SK-N-SH treated with all-trans-retinoic acid at 6 μM for 48 hours (cell line): ENCODE measurements around the gene FHIT.

Experiments
- ARNTL ChIP-seq: fragments of 450-650 bp; formaldehyde crosslinking; IDR thresholded peaks from 2 replicates; pipeline ENCODE4 v1.5.0; 2020; ENCODE audit warnings: low read depth, mild to moderate bottlenecking, moderate library complexity, borderline replicate concordance
- BACH2 ChIP-seq: fragments of 250-450 bp; sonication (Bioruptor Pico); IDR thresholded peaks from 2 replicates; pipeline ENCODE4 v1.9.0; 2021; ENCODE audit warnings: mild to moderate bottlenecking, borderline replicate concordance
- ISL1 ChIP-seq: fragments of 250-450 bp; sonication (Bioruptor Pico); IDR thresholded peaks from 2 replicates; pipeline ENCODE4 v2.1.2; 2022; ENCODE audit warnings: mild to moderate bottlenecking, moderate library complexity
- PATZ1 ChIP-seq: fragments of 250-450 bp; sonication (Bioruptor Pico); IDR thresholded peaks from 2 replicates; pipeline ENCODE4 v1.8.0; 2020; ENCODE audit warnings: mild to moderate bottlenecking, moderate library complexity, borderline replicate concordance
- PPARA ChIP-seq: fragments of 250-450 bp; sonication (Bioruptor Pico); IDR thresholded peaks from 2 replicates; pipeline ENCODE4 v1.5.0; 2020; ENCODE audit warnings: mild to moderate bottlenecking, borderline replicate concordance
- SNAI2 ChIP-seq: fragments of 250-450 bp; sonication (Bioruptor Pico); IDR thresholded peaks from 2 replicates; pipeline ENCODE4 v1.5.0; 2020; ENCODE audit warnings: mild to moderate bottlenecking, moderate library complexity
- TOX ChIP-seq: fragments of 250-450 bp; sonication (Bioruptor Pico); IDR thresholded peaks from 2 replicates; pipeline ENCODE4 v1.8.0; 2021; ENCODE audit warnings: mild to moderate bottlenecking, moderate library complexity, borderline replicate concordance
- ZFP30 ChIP-seq: fragments of 450-650 bp; formaldehyde crosslinking; IDR thresholded peaks from 2 replicates; pipeline ENCODE4 v1.5.0; 2022; ENCODE audit warnings: mild to moderate bottlenecking, moderate library complexity
- ZNF8 ChIP-seq: fragments of 450-650 bp; formaldehyde crosslinking; IDR thresholded peaks from 2 replicates; pipeline ENCODE4 v1.5.0; 2020; ENCODE audit warnings: mild to moderate bottlenecking, moderate library complexity
- TF ChIP-seq, protein P1 (sequence below): fragments of 250-450 bp; sonication (Bioruptor Pico); IDR thresholded peaks from 2 replicates; pipeline ENCODE4 v1.5.1; 2020; ENCODE audit warnings: low read depth, mild to moderate bottlenecking, moderate library complexity
- TF ChIP-seq, protein P2 (sequence below): fragments of 250-450 bp; sonication (Bioruptor Pico); IDR thresholded peaks from 2 replicates; pipeline ENCODE4 v1.8.0; 2021; ENCODE audit warnings: low read depth, mild to moderate bottlenecking, moderate library complexity, borderline replicate concordance

DNA sequence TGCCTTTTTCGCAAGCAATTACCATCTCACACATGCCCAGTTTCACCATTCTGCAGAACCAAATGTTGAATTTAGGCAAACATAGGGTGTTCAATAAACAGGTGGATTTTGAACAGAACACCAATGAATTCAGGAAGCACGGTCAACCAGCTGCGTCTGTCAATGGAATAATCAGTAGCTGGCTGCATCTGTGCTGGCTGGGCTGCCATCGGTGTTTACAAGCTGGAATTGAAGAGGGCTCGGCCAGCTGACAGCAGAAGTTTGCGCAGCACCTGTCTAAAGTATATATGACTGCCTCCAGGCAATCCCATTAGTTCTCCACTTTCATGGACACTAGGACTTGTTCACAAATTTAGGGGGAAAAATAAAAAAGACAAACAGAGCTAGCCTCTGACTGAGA lies 1205.0 kb downstream of the FHIT start:
- TF ChIP-seq ZFP30 (no peak), ISL1 (CRISPR knock-in tag) (no peak), PATZ1 (no peak), PPARA (CRISPR knock-in tag) (no peak), SNAI2 (CRISPR knock-in tag) (no peak), TOX (CRISPR knock-in tag) (no peak), ARNTL (CRISPR knock-in tag) (no peak), BACH2 (no peak), ZNF8 (CRISPR knock-in tag) (no peak)
- TF ChIP-seq, protein P1, sequence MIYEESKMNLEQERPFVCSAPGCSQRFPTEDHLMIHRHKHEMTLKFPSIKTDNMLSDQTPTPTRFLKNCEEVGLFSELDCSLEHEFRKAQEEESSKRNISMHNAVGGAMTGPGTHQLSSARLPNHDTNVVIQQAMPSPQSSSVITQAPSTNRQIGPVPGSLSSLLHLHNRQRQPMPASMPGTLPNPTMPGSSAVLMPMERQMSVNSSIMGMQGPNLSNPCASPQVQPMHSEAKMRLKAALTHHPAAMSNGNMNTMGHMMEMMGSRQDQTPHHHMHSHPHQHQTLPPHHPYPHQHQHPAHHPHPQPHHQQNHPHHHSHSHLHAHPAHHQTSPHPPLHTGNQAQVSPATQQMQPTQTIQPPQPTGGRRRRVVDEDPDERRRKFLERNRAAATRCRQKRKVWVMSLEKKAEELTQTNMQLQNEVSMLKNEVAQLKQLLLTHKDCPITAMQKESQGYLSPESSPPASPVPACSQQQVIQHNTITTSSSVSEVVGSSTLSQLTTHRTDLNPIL = no peak
- TF ChIP-seq, protein P2, sequence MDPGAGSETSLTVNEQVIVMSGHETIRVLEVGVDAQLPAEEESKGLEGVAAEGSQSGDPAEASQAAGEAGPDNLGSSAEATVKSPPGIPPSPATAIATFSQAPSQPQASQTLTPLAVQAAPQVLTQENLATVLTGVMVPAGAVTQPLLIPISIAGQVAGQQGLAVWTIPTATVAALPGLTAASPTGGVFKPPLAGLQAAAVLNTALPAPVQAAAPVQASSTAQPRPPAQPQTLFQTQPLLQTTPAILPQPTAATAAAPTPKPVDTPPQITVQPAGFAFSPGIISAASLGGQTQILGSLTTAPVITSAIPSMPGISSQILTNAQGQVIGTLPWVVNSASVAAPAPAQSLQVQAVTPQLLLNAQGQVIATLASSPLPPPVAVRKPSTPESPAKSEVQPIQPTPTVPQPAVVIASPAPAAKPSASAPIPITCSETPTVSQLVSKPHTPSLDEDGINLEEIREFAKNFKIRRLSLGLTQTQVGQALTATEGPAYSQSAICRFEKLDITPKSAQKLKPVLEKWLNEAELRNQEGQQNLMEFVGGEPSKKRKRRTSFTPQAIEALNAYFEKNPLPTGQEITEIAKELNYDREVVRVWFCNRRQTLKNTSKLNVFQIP = no peak
